ENCODE data around the gene USP19. TPM values are rescaled to one million over a fixed set of nuclear protein-coding genes. Genes with fewer than 3 reads are reported as not detected.

USP19 gene
- total RNA-seq, 1 experiment from 2014 or later, result 66.3 TPM

DNA sequence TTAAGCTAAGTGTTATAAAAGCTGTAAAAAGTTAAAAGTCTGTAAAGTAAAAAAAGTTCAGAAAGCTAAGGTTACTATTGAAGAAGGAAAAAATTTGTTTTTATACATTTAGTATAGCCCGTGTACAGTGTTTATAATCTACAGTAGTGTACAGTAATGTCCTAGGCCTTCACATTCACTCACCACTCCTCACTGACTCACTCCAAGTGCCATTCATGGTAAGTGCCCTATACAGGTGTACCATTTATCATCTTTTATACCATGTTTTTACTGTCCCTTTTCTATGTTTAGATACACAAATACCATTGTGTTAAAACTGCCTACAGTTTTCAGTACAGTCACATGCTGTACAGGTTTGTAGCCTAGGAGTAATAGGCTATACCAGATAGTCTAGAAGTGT, 36.7 kb upstream of the USP19 start:
- WGBS (ENCODE audit: extremely low coverage, insufficient read length, low lambda C conversion rate), result no CpG with 5 or more reads among the region's 1 CpG
- no peak overlapping the region for H2BK12ac ChIP-seq (ENCODE audit: insufficient read length, low read depth, low read length)

More for the DNA sequence above, 36.7 kb upstream of the USP19 start:
- Mint-ChIP-seq H3K4me1 (peaks cover 2 to 4% of the 10 kb centered on the region in 2 experiments; a peak in 3 of 4 replicates), H3K27ac (no peak overlapping the region), H3K9me3 (no peaks in the 10 kb centered on the region), H3K36me3 (ENCODE audit: insufficient read depth in 1 of 3, low read depth in 3 of 3) (peaks cover 0 to 3% (median 1%) of the 10 kb centered on the region in 3 experiments; a peak in 2 of 7 replicates), H3K4me3 (no peak overlapping the region), H3K27me3 (ENCODE audit: low read depth) (peaks cover 18% of the 10 kb centered on the region)
- H4K20me1 ChIP-seq (ENCODE audit: control insufficient read depth, insufficient read depth, insufficient read length), result no peaks in the 10 kb centered on the region
- no peaks in the 10 kb centered on the region for H3K79me2 ChIP-seq (ENCODE audit: insufficient read depth, low read length)
- H3K14ac ChIP-seq (ENCODE audit: insufficient read depth, low read length), result no peak overlapping the region
- H3K56ac ChIP-seq (ENCODE audit: insufficient read length, low read depth, low read length), result no peak overlapping the region
- H2BK5ac ChIP-seq (ENCODE audit: insufficient read length, low read length), result no peak overlapping the region
- no peak overlapping the region for H3K4me2 ChIP-seq (ENCODE audit: insufficient read depth, insufficient read length, low read length)
- no peak overlapping the region for H2AFZ ChIP-seq (ENCODE audit: low read length)
- H2BK120ac ChIP-seq (ENCODE audit: low read depth, low read length, poor library complexity, severe bottlenecking), result no peak overlapping the region
- H3K9ac ChIP-seq (ENCODE audit: extremely low read depth, insufficient read length, low read length), result no peak overlapping the region
- H3K18ac ChIP-seq (ENCODE audit: insufficient read length, low read depth, low read length), result no peak overlapping the region
- H4K8ac ChIP-seq (replicated peaks; ENCODE audit: insufficient read length, low read depth, low read length), result no peak overlapping the region
- no peak overlapping the region for H2AK5ac ChIP-seq (ENCODE audit: insufficient read length, low read length)
- H3K4me1 ChIP-seq (ENCODE audit: insufficient read depth, low read length), result no peaks in the 10 kb centered on the region
- no peaks in the 10 kb centered on the region for H3K27me3 ChIP-seq (ENCODE audit: insufficient read depth, low read length)
- no peak for TF ChIP-seq CTCF (conservative IDR thresholded peaks at IDR 0.05)
- no peak overlapping the region for H2BK20ac ChIP-seq (ENCODE audit: low read depth, low read length, poor library complexity, severe bottlenecking)
- no peaks in the 10 kb centered on the region for H3K23me2 ChIP-seq (ENCODE audit: insufficient read length, low read depth, low read length, poor library complexity, severe bottlenecking)
- no peak overlapping the region for H3T11ph ChIP-seq (ENCODE audit: low read length)
- H2BK15ac ChIP-seq (ENCODE audit: low read depth, low read length), result no peak overlapping the region
- no peak overlapping the region for H4K91ac ChIP-seq (ENCODE audit: insufficient read length, low read depth, low read length)
- H3K23ac ChIP-seq (ENCODE audit: insufficient read length, low read depth, low read length), result no peak overlapping the region
- H3K4ac ChIP-seq (ENCODE audit: low read depth, low read length), result no peak overlapping the region
- H3K27ac ChIP-seq (ENCODE audit: insufficient read length, low read depth, low read length), result no peak overlapping the region
- H4K5ac ChIP-seq (ENCODE audit: insufficient read length, low read depth, low read length), result no peak overlapping the region
- H3K9me3 ChIP-seq (ENCODE audit: control insufficient read depth, low read depth, low read length), result no peaks in the 10 kb centered on the region
- H3K79me1 ChIP-seq (ENCODE audit: insufficient read depth, low read depth, low read length, poor library complexity, severe bottlenecking), result no peaks in the 10 kb centered on the region
- no peak for DNase-seq
